ENCODE results near the gene ABCC1. TPM values are rescaled to one million over a fixed set of nuclear protein-coding genes. Genes with fewer than 3 reads are reported as not detected.
"Not testable (repeated sequence)": the region's sequence is repeated elsewhere in the genome, so short reads cannot be mapped to it uniquely, and the experiment has no call there.

ABCC1 gene
- total RNA-seq, 6 donors from 2014 or later = 35.4 to 106 (median 44.8) TPM

DNA sequence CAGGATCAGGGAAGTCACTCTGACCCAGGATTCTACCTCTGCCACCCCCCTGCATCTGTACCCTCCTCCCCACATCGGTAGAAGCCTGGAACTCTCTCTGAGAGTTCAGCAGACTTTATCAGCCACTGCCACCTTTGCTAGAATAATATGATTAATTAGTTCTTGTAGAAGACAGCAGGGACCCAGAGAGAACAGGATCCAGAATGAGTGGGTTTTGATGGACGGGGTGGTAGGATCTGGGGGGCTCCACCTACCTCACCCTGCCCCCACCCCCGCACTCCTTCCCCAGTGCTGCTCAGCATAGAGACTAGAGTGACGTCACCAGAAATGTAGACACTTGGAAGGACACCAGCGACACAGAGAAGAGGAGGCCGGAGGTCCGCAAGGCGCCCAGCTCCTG lies 240.4 kb downstream of the ABCC1 start:
- no peak overlapping the region for H3K4me3 ChIP-seq
- no peak for ATAC-seq (ENCODE audit: low FRiP score in 2 of 2)
- H3K27me3 ChIP-seq = no peaks in the 10 kb centered on the region
- no peaks in the 10 kb centered on the region for H3K9me3 ChIP-seq
- H3K36me3 ChIP-seq = peaks cover 0 to 24% (median 7%) of the 10 kb centered on the region in 4 donors
- DNase-seq = no peak
- no peaks in the 10 kb centered on the region for H3K4me1 ChIP-seq
- TF ChIP-seq EP300 (IDR thresholded peaks at IDR 0.05) = no peak
- TF ChIP-seq POLR2A (IDR thresholded peaks at IDR 0.05) = no peak
- TF ChIP-seq, protein P1, sequence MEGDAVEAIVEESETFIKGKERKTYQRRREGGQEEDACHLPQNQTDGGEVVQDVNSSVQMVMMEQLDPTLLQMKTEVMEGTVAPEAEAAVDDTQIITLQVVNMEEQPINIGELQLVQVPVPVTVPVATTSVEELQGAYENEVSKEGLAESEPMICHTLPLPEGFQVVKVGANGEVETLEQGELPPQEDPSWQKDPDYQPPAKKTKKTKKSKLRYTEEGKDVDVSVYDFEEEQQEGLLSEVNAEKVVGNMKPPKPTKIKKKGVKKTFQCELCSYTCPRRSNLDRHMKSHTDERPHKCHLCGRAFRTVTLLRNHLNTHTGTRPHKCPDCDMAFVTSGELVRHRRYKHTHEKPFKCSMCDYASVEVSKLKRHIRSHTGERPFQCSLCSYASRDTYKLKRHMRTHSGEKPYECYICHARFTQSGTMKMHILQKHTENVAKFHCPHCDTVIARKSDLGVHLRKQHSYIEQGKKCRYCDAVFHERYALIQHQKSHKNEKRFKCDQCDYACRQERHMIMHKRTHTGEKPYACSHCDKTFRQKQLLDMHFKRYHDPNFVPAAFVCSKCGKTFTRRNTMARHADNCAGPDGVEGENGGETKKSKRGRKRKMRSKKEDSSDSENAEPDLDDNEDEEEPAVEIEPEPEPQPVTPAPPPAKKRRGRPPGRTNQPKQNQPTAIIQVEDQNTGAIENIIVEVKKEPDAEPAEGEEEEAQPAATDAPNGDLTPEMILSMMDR (IDR thresholded peaks at IDR 0.05) = no peak
- no peak for TF ChIP-seq POLR2AphosphoS5 (IDR thresholded peaks at IDR 0.05)
- 41 to 56% methylated on average over 3 to 5 of the region's 8 CpGs for WGBS, 2 donors
- no peak overlapping the region for H3K27ac ChIP-seq

GRCh38 chr16:16190546-16190945 lies 241.1 kb downstream of the ABCC1 start:
- WGBS, 2 donors = 88 to 90% methylated on average over 4 to 5 of the region's 5 CpGs

GRCh38 chr16:16190966-16191365 lies 241.6 kb downstream of the ABCC1 start:
- not testable (repeated sequence) for H3K9me3 ChIP-seq; DNase-seq; H3K27ac ChIP-seq; H3K4me1 ChIP-seq; ATAC-seq (ENCODE audit: low FRiP score in 2 of 2); H3K27me3 ChIP-seq; H3K4me3 ChIP-seq
- peaks cover 0 to 21% (median 4%) of the 10 kb centered on the region in 4 donors for H3K36me3 ChIP-seq
- WGBS, 2 donors = 91 to 98% methylated on average over 10 to 12 of the region's 12 CpGs

More at GRCh38 chr16:16190546-16190945, 241.1 kb downstream of the ABCC1 start:
- no peaks in the 10 kb centered on the region for H3K27me3 ChIP-seq
- no peak overlapping the region for H3K27ac ChIP-seq
- DNase-seq (no peak), ATAC-seq (ENCODE audit: low FRiP score in 2 of 2) (no peak)
- TF ChIP-seq EP300 (IDR thresholded peaks at IDR 0.05) (no peak), POLR2A (IDR thresholded peaks at IDR 0.05) (no peak), POLR2AphosphoS5 (IDR thresholded peaks at IDR 0.05) (no peak)
- TF ChIP-seq, protein P1 (IDR thresholded peaks at IDR 0.05) = no peak
- no peaks in the 10 kb centered on the region for H3K9me3 ChIP-seq
- H3K36me3 ChIP-seq = peaks cover 0 to 21% (median 4%) of the 10 kb centered on the region in 4 donors
- no peak overlapping the region for H3K4me3 ChIP-seq
- H3K4me1 ChIP-seq = no peaks in the 10 kb centered on the region

DNA sequence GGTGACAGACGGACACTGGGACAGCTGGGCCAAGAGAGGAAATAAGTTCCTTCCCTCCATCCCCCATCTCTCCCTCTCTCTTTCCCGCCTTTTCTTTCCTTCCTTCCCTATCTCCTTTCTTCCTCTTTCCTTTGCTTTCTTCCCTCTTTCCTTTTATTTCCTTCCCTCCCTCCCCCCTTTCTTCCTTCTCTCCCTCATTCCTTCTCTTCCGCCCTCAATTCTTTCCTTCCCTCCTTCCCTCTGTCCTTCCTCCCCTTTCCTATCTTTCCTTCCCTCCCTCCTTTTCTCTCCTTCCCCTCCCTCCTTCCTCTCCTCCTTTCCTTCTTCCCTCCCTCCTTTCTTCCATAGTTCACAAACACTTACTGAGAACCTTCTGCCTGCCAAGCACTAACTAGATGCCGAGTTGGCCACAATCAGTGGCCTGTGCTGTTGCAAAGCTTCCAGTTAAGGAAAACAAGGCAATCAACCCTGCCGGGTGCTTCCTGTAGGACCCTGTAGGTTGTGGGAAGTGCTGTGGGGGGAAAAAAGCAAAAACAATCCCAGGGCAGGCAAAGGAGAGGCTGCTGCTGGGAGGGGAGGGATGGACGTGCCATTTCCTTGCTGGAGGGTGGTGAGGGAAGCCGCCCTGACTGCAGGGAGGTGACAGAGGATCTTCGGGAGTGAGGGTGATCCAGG lies 242.2 kb downstream of the ABCC1 start:
- H3K36me3 ChIP-seq = peaks cover 1 to 18% (median 3%) of the 10 kb centered on the region in 4 donors
- DNase-seq = no peak
- no peaks in the 10 kb centered on the region for H3K4me1 ChIP-seq
- TF ChIP-seq EP300 (IDR thresholded peaks at IDR 0.05) (no peak), POLR2A (IDR thresholded peaks at IDR 0.05) (no peak), POLR2AphosphoS5 (IDR thresholded peaks at IDR 0.05) (no peak)
- TF ChIP-seq, protein P1 (IDR thresholded peaks at IDR 0.05) = no peak
- no peaks in the 10 kb centered on the region for H3K27me3 ChIP-seq
- H3K9me3 ChIP-seq = no peaks in the 10 kb centered on the region
- no peak overlapping the region for H3K4me3 ChIP-seq
- no peak for ATAC-seq (ENCODE audit: low FRiP score in 2 of 2)
- H3K27ac ChIP-seq = no peak overlapping the region
- 52 to 69% methylated on average over 7 to 8 of the region's 8 CpGs for WGBS, 2 donors

Other genes starting within 250 kb of the ABCC1 start
- 100 to 1,000 TPM in 2 of 6 donors, 10 to 100 TPM in 4; 33.6 to 224 (median 87.4) TPM for gene MYH11, start 92.6 kb upstream of the ABCC1 start, total RNA-seq
- 10 to 100 TPM in 5 of 6 donors, 1 to 10 TPM in 1; 7.7 to 45.2 (median 28.5) TPM for gene CEP20, start 61.0 kb upstream of the ABCC1 start, total RNA-seq